Thoracic aorta (tissue), 2 donors: Measurements from ENCODE around the gene TTC9. TPM values are rescaled to one million over a fixed set of nuclear protein-coding genes. Genes with fewer than 3 reads are reported as not detected.

Experiments used
- ATAC-seq: fragments of 150-250 bp; one replicate; pipeline ENCODE4 v1.8.0; 2017; ENCODE audit warnings: low read depth; ENCODE audit not compliant: insufficient number of reproducible peaks, low FRiP score
- DNase-seq: peaks from one replicate; pipeline ENCODE4 v3.0.0-alpha.2; 2020; ENCODE audit warnings: low spot score
- H3K27ac ChIP-seq, 2 donors: fragments of 200-600 bp; sonication (generic); 1 replicate in 1 of 2; 2 replicates in 1 of 2; pipeline ENCODE4 v1.5.1; 2016; ENCODE audit warnings: mild to moderate bottlenecking in 2 of 2, moderate library complexity in 2 of 2
- H3K27me3 ChIP-seq: fragments of 200-600 bp; sonication (generic); replicated peaks from 2 replicates; pipeline ENCODE4 v1.6.0; 2016; ENCODE audit warnings: mild to moderate bottlenecking; ENCODE audit not compliant: insufficient read depth
- H3K36me3 ChIP-seq: fragments of 200-600 bp; sonication (generic); one replicate; pipeline ENCODE4 v1.5.1; 2016
- H3K4me1 ChIP-seq, 2 donors: fragments of 200-600 bp; sonication (generic); 1 replicate in 1 of 2; 2 replicates in 1 of 2; pipeline versions ENCODE4 v1.5.1 to v1.6.0; 2016; ENCODE audit warnings: low read depth in 2 of 2, mild to moderate bottlenecking in 1 of 2; ENCODE audit not compliant: control insufficient read depth in 1 of 2
- H3K4me3 ChIP-seq: fragments of 200-600 bp; sonication (generic); 2 replicates; pipeline ENCODE4 v1.5.1; 2016; ENCODE audit warnings: mild to moderate bottlenecking
- H3K9me3 ChIP-seq: fragments of 200-600 bp; sonication (generic); 2 replicates; pipeline ENCODE4 v1.5.1; 2016
- CTCF ChIP-seq: fragments of 200-600 bp; sonication (generic); IDR thresholded peaks from one replicate; pipeline ENCODE4 v1.5.1; 2019; ENCODE audit warnings: antibody characterized with exemption
- total RNA-seq, 2 donors: library from RNA; depleted of rRNA; stranded (reverse); fragments of >200 nt; gene quantifications; one replicate each; pipeline versions ENCODE4 v1.1.0 to v1.2.3, GENCODE V29; 2016

The TTC9 gene
- total RNA-seq, 2 donors from 2014 or later: 2.0 to 4.7 TPM

GRCh38 chr14:70618314-70618713, 23.4 kb upstream of the TTC9 start:
- Histone ChIP-seq H3K4me1 (no peaks in the 10 kb centered on the region), H3K27me3 (no peaks in the 10 kb centered on the region), H3K9me3 (no peaks in the 10 kb centered on the region), H3K36me3 (no peaks in the 10 kb centered on the region), H3K27ac (no peak overlapping the region), H3K4me3 (no peak overlapping the region)
- TF ChIP-seq CTCF: no peak
- DNase-seq (no peak), ATAC-seq (no peak)

- no peak for TF ChIP-seq CTCF
- Histone ChIP-seq H3K4me1 (no peaks in the 10 kb centered on the region), H3K36me3 (no peaks in the 10 kb centered on the region), H3K27ac (no peak overlapping the region), H3K9me3 (no peaks in the 10 kb centered on the region), H3K4me3 (no peak overlapping the region), H3K27me3 (no peaks in the 10 kb centered on the region)
- ATAC-seq: no peak
- DNase-seq: no peak
Measured at GRCh38 chr14:70619708-70620107, 22.0 kb upstream of the TTC9 start.

GRCh38 chr14:70622111-70622712, 19.5 kb upstream of the TTC9 start:
- ATAC-seq: no peak
- H3K27me3 ChIP-seq: no peaks in the 10 kb centered on the region
- no peak overlapping the region for H3K27ac ChIP-seq
- no peaks in the 10 kb centered on the region for H3K4me1 ChIP-seq
- TF ChIP-seq CTCF: peak; percentile 45
- DNase-seq: no peak
- no peaks in the 10 kb centered on the region for H3K36me3 ChIP-seq
- H3K4me3 ChIP-seq: no peak overlapping the region
- peaks cover 10% of the 10 kb centered on the region for H3K9me3 ChIP-seq

GRCh38 chr14:70624972-70625371, 16.7 kb upstream of the TTC9 start:
- Histone ChIP-seq H3K36me3 (no peaks in the 10 kb centered on the region), H3K27ac (no peak overlapping the region), H3K4me3 (no peak overlapping the region), H3K27me3 (no peaks in the 10 kb centered on the region), H3K4me1 (no peaks in the 10 kb centered on the region), H3K9me3 (peaks cover 12% of the 10 kb centered on the region)
- DNase-seq: no peak
- ATAC-seq: no peak
- no peak for TF ChIP-seq CTCF

GRCh38 chr14:70631948-70632347, 9.8 kb upstream of the TTC9 start:
- H3K9me3 ChIP-seq: peaks cover 4% of the 10 kb centered on the region
- no peaks in the 10 kb centered on the region for H3K36me3 ChIP-seq
- no peak for ATAC-seq
- TF ChIP-seq CTCF: no peak
- H3K4me3 ChIP-seq: no peak overlapping the region
- no peak overlapping the region for H3K27ac ChIP-seq
- no peak for DNase-seq
- H3K27me3 ChIP-seq: no peaks in the 10 kb centered on the region
- no peaks in the 10 kb centered on the region for H3K4me1 ChIP-seq
